Keratinocyte (primary cell): ENCODE data around the gene STK24. TPM values are rescaled to one million over a fixed set of nuclear protein-coding genes. Genes with fewer than 3 reads are reported as not detected.

Experiments
- DNase-seq: peaks from one replicate; pipeline ENCODE4 v3.0.0-alpha.2; 2011; ENCODE audit warnings: low read depth, missing footprints, low spot score
- FAIRE-seq: peaks from 2 replicates; lab custom pipeline; 2011; peaks lifted over from hg19 to GRCh38; lab: Jason Lieb, UNC
- H2AFZ ChIP-seq: 2 replicates; pipeline ENCODE4 v1.6.0; 2012; ENCODE audit warnings: low read length, control low read depth, inconsistent platforms; ENCODE audit not compliant: control insufficient read depth
- H3K27ac ChIP-seq: 2 replicates; pipeline ENCODE4 v1.5.1; 2011; ENCODE audit warnings: low read length; ENCODE audit not compliant: control insufficient read depth, insufficient read depth
- H3K27me3 ChIP-seq: 3 replicates; pipeline ENCODE4 v1.6.0; 2011; ENCODE audit warnings: low read length; ENCODE audit not compliant: control insufficient read depth, insufficient read depth; ENCODE audit errors: extremely low read depth
- H3K36me3 ChIP-seq, 2 experiments: 2 replicates in 1 of 2; 3 replicates in 1 of 2; pipeline ENCODE4 v1.5.1; 2011; ENCODE audit warnings: low read length in 2 of 2, mild to moderate bottlenecking in 1 of 2; ENCODE audit not compliant: control insufficient read depth in 2 of 2, insufficient read depth in 2 of 2; ENCODE audit errors: extremely low read depth in 1 of 2
- H3K4me1 ChIP-seq: 3 replicates; pipeline ENCODE4 v1.5.1; 2011; ENCODE audit warnings: low read length; ENCODE audit not compliant: control insufficient read depth, insufficient read depth; ENCODE audit errors: extremely low read depth
- H3K4me2 ChIP-seq: 3 replicates; pipeline ENCODE4 v1.6.0; 2011; ENCODE audit warnings: low read depth, low read length; ENCODE audit not compliant: control insufficient read depth, insufficient read depth; ENCODE audit errors: extremely low read depth
- H3K4me3 ChIP-seq, 3 experiments: fragments of 200-600 bp in 1 of 3; sonication (generic) in 1 of 3; 2 replicates in 2 of 3; 3 replicates in 1 of 3; pipeline ENCODE4 v1.5.1; 2011 to 2016; ENCODE audit warnings: low read length in 3 of 3, mild to moderate bottlenecking in 3 of 3, control low read depth in 2 of 3, inconsistent platforms in 1 of 3, low read depth in 1 of 3, mixed read lengths in 1 of 3, mixed run types in 1 of 3, moderate library complexity in 1 of 3; ENCODE audit not compliant: control insufficient read depth in 2 of 3, insufficient read depth in 2 of 3; ENCODE audit errors: extremely low read depth in 1 of 3
- H3K79me2 ChIP-seq: 2 replicates; pipeline ENCODE4 v1.6.0; 2012; ENCODE audit warnings: low read length; ENCODE audit not compliant: control insufficient read depth, insufficient read depth
- H3K9ac ChIP-seq: 3 replicates; pipeline ENCODE4 v1.6.0; 2011; ENCODE audit warnings: low read length; ENCODE audit not compliant: control insufficient read depth, insufficient read depth; ENCODE audit errors: extremely low read depth
- H3K9me1 ChIP-seq: 3 replicates; pipeline ENCODE4 v1.6.0; 2011; ENCODE audit warnings: low read length; ENCODE audit not compliant: control insufficient read depth, insufficient read depth; ENCODE audit errors: extremely low read depth
- H3K9me3 ChIP-seq: 2 replicates; pipeline ENCODE4 v1.5.1; 2012; ENCODE audit warnings: low read depth, low read length; ENCODE audit not compliant: control insufficient read depth
- H4K20me1 ChIP-seq: 3 replicates; pipeline ENCODE4 v1.6.0; 2011; ENCODE audit warnings: low read length; ENCODE audit not compliant: control insufficient read depth, insufficient read depth; ENCODE audit errors: extremely low read depth
- CTCF ChIP-seq, 3 experiments: IDR thresholded peaks in 1 of 3; conservative IDR thresholded peaks in 1 of 3; optimal IDR thresholded peaks in 1 of 3; 2 replicates in 2 of 3; 3 replicates in 1 of 3; pipeline versions ENCODE3 to v1.5.1; 2011; ENCODE audit warnings: low read length in 3 of 3, mild to moderate bottlenecking in 3 of 3, moderate library complexity in 2 of 3, control low read depth in 1 of 3, inconsistent platforms in 1 of 3; ENCODE audit not compliant: insufficient read depth in 2 of 3; ENCODE audit errors: extremely low read depth in 1 of 3
- EZH2 ChIP-seq: IDR thresholded peaks from one replicate; pipeline ENCODE4 v1.6.1; 2012; ENCODE audit warnings: inconsistent platforms, mild to moderate bottlenecking, low read length, moderate library complexity
- dilution Hi-C: fragments of 300-500 bp; cut with MboI; formaldehyde crosslinking; loops from one replicate; pipeline ENCODE4 v1.7.0; 2020; ENCODE audit warnings: low sequenced_read_pairs; ENCODE audit not compliant: extremely low pct_ligation_motif_present
- polyA plus RNA-seq, 5 experiments: library from polyadenylated mRNA; depleted of rRNA in 3 of 5; stranded (reverse) in 3 of 5; stranded (forward) in 1 of 5; unstranded in 1 of 5; fragments of >200 nt; gene quantifications; 1 replicate in 1 of 5; 2 replicates in 3 of 5; 3 replicates in 1 of 5; pipeline versions ENCODE4 v1.2.1 to v1.2.3, GENCODE V29; 2011 to 2012; ENCODE audit warnings: missing spikeins in 2 of 5, low read depth in 1 of 5, low replicate concordance in 1 of 5

STK24 gene
- polyA plus RNA-seq, 1 donor (not counting 4 experiments of a cell fraction or from before 2014, with no cell fraction given) = 81.6 TPM

DNA sequence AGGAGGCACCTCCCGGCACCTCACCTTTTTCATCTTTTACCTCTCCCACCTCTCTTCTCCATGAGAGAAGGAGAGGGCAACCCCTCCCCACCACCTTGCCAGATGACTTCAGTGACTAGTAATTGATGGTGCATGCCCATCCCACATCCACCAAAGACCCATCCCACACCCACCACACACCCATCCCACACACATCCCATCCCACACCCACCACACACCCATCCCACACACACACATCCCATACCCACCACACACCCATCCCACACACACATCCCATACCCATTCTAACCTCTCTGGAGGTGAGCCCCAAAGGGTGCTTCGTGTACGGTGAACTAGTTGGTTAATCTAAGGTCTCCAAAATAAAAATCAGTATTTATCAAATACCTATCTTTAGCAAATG, 44.7 kb downstream of the STK24 start:
- no peaks in the 10 kb centered on the region for H3K27me3 ChIP-seq
- TF ChIP-seq CTCF (optimal IDR thresholded peaks at IDR 0.05 in 1 of 3, IDR thresholded peaks at IDR 0.05 in 1 of 3, conservative IDR thresholded peaks at IDR 0.05 in 1 of 3; ENCODE audit: extremely low read depth in 1 of 3, insufficient read depth in 2 of 3, low read length in 3 of 3) (no peak), EZH2 (no peak)
- no peak for FAIRE-seq
- no peaks in the 10 kb centered on the region for H3K9me3 ChIP-seq
- H2AFZ ChIP-seq = no peak overlapping the region
- peaks cover 0 to 3% of the 10 kb centered on the region in 2 experiments for H3K36me3 ChIP-seq
- H4K20me1 ChIP-seq = peaks cover 29% of the 10 kb centered on the region
- dilution Hi-C loops = no loop called here
- H3K9ac ChIP-seq = no peak overlapping the region
- no peak overlapping the region for H3K4me3 ChIP-seq
- no peak overlapping the region for H3K4me2 ChIP-seq
- H3K9me1 ChIP-seq = no peaks in the 10 kb centered on the region
- DNase-seq = no peak
- peaks cover 27% of the 10 kb centered on the region for H3K4me1 ChIP-seq
- no peak overlapping the region for H3K27ac ChIP-seq
- peaks cover 95% of the 10 kb centered on the region for H3K79me2 ChIP-seq

DNA sequence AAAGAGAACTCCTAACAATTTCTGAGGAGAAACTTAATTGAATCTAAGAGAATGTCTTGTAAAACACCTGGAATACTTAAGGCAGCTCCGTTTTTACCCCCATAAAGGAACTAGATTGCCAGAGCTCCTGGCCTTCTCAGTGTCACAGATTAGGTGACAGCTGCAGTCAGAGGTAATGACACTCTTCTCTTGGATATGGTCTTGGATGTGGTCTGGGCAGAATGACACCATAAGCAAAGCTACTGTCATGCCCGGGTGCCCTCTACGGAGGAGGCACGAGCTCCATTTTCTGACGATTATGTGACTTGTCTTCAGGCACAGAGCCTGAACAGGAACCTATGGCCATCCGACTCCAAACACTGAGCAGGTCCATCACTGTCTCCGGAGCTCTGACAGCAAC, 46.7 kb downstream of the STK24 start:
- Histone ChIP-seq H4K20me1 (peaks cover 40% of the 10 kb centered on the region), H3K27ac (no peak overlapping the region), H3K9me1 (peaks cover 2% of the 10 kb centered on the region), H3K27me3 (no peaks in the 10 kb centered on the region), H3K4me3 (no peak overlapping the region), H3K9me3 (no peaks in the 10 kb centered on the region), H2AFZ (no peak overlapping the region), H3K79me2 (peaks cover 98% of the 10 kb centered on the region), H3K9ac (no peak overlapping the region), H3K4me2 (no peak overlapping the region), H3K4me1 (peaks cover 9% of the 10 kb centered on the region), H3K36me3 (peaks cover 3% of the 10 kb centered on the region in 2 experiments)
- DNase-seq = no peak
- FAIRE-seq = no peak
- dilution Hi-C loops = no loop called here
- TF ChIP-seq CTCF (optimal IDR thresholded peaks at IDR 0.05 in 1 of 3, IDR thresholded peaks at IDR 0.05 in 1 of 3, conservative IDR thresholded peaks at IDR 0.05 in 1 of 3; ENCODE audit: extremely low read depth in 1 of 3, insufficient read depth in 2 of 3, low read length in 3 of 3) (no peak), EZH2 (no peak)
